Measurements from ENCODE around the gene UBE2O.

DNA sequence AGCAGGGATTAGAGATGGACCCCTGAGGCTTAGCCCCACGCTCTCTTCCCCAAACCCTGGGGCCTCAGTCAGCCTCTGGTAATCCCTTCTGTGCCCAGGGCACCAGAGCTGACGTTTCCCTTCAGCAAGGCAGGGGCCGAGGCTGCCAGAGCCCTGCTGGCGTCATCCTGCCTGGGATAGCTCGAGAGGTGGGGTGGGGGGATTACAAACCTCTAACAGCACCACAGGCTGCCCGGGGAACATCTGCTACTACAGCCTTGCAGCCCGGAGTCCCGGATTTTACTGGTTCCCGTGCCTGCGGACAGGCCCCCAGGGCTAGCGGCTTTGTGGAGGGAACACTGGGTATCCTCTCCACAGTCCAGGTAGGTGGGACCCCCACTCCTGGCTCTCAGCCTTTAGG lies 14.4 kb upstream of the UBE2O start, which contains the start of gene AANAT:
- TF ChIP-seq, protein P1, sequence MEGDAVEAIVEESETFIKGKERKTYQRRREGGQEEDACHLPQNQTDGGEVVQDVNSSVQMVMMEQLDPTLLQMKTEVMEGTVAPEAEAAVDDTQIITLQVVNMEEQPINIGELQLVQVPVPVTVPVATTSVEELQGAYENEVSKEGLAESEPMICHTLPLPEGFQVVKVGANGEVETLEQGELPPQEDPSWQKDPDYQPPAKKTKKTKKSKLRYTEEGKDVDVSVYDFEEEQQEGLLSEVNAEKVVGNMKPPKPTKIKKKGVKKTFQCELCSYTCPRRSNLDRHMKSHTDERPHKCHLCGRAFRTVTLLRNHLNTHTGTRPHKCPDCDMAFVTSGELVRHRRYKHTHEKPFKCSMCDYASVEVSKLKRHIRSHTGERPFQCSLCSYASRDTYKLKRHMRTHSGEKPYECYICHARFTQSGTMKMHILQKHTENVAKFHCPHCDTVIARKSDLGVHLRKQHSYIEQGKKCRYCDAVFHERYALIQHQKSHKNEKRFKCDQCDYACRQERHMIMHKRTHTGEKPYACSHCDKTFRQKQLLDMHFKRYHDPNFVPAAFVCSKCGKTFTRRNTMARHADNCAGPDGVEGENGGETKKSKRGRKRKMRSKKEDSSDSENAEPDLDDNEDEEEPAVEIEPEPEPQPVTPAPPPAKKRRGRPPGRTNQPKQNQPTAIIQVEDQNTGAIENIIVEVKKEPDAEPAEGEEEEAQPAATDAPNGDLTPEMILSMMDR (IDR thresholded peaks at IDR 0.05; ENCODE audit: low read length) = no peak
- TF ChIP-seq EZH2phosphoT487 (IDR thresholded peaks at IDR 0.05; ENCODE audit: low read length) = no peak

All from MM.1S (cell line).